ENCODE measurements around the gene ARHGEF19.
"Not testable (repeated sequence)": the region's sequence is repeated elsewhere in the genome, so short reads cannot be mapped to it uniquely, and the experiment has no call there.

Gene ARHGEF19

DNA sequence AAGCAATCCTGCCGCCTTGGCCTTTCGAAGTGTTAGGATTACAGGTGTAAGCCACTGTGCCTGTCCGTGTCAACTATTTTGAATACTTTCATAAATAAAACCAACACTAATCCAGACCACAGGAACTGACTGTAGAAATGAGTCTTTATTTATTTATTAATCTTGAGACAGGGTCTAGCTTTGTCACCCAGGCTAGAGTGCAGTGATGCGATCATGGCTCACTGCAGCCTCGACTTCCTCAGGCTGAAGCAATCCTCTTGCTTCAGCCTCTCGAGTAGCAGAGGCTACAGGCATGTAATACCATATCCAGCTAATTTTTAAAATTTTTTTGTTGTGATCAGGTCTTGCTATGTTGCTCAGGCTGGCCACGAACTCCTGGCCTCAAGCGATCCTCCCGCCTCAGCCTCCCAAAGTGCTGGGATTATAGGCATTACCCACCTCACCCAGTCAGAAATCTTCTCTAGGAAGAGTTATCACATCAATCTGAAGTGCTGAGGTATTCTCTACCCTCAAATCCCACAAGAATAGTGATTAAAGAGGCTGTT is 46.2 kb upstream of the ARHGEF19 start:
- Histone ChIP-seq H4K20me1 (ENCODE audit: control insufficient read depth, insufficient read depth, low read depth, low read length) (no peaks in the 10 kb centered on the region), H3K27me3 (ENCODE audit: control insufficient read depth, low read length) (no peaks in the 10 kb centered on the region), H3K79me2 (ENCODE audit: control insufficient read depth, low read length) (no peaks in the 10 kb centered on the region), H3K9me2 (replicated peaks; ENCODE audit: control insufficient read depth, low read length) (no peaks in the 10 kb centered on the region), H3K4me1 (ENCODE audit: control insufficient read depth, low read length) (no peaks in the 10 kb centered on the region), H3K4me2 (ENCODE audit: low read length) (no peak overlapping the region), H3K36me3 (ENCODE audit: control insufficient read depth, low read length) (peaks cover 29% of the 10 kb centered on the region), H3F3A (ENCODE audit: control insufficient read depth, insufficient read depth) (no peaks in the 10 kb centered on the region), H3K27ac (ENCODE audit: low read depth, low read length) (no peak overlapping the region), H3K4me3 (ENCODE audit: low read length) (no peak overlapping the region), H3K9me3 (ENCODE audit: control insufficient read depth, insufficient read depth, low read length) (no peaks in the 10 kb centered on the region)
- TF ChIP-seq, protein P1, sequence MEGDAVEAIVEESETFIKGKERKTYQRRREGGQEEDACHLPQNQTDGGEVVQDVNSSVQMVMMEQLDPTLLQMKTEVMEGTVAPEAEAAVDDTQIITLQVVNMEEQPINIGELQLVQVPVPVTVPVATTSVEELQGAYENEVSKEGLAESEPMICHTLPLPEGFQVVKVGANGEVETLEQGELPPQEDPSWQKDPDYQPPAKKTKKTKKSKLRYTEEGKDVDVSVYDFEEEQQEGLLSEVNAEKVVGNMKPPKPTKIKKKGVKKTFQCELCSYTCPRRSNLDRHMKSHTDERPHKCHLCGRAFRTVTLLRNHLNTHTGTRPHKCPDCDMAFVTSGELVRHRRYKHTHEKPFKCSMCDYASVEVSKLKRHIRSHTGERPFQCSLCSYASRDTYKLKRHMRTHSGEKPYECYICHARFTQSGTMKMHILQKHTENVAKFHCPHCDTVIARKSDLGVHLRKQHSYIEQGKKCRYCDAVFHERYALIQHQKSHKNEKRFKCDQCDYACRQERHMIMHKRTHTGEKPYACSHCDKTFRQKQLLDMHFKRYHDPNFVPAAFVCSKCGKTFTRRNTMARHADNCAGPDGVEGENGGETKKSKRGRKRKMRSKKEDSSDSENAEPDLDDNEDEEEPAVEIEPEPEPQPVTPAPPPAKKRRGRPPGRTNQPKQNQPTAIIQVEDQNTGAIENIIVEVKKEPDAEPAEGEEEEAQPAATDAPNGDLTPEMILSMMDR (IDR thresholded peaks at IDR 0.05; ENCODE audit: low read depth, low read length, poor library complexity, severe bottlenecking) = no peak
- no peak for TF ChIP-seq EZH2phosphoT487 (IDR thresholded peaks at IDR 0.05; ENCODE audit: borderline replicate concordance, low read length)

DNA sequence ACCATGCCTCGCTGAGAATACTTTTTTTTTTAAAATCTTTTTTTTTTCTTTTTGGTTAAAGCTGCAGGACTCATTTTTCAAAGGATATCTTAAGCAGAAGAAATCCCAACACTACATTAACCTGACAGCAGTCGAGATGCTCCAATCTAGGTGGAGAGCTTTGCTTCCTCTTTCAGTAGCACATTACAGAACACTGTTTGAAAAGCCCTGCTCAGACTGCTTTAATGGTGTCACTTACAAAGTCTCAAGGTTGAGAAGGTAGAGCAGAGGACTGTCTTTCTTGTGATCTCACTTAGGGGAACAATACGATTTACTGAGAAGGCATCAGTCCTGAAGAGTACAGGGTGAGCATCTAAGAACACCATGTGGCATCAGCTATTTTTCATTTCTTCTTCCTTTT is 45.5 kb upstream of the ARHGEF19 start:
- TF ChIP-seq, protein P1 (IDR thresholded peaks at IDR 0.05; ENCODE audit: low read depth, low read length, poor library complexity, severe bottlenecking) = no peak
- TF ChIP-seq EZH2phosphoT487 (IDR thresholded peaks at IDR 0.05; ENCODE audit: borderline replicate concordance, low read length) = no peak
- Histone ChIP-seq H3K4me3 (ENCODE audit: low read length) (no peak overlapping the region), H3K4me2 (ENCODE audit: low read length) (no peak overlapping the region), H3K9me2 (replicated peaks; ENCODE audit: control insufficient read depth, low read length) (no peaks in the 10 kb centered on the region), H3F3A (ENCODE audit: control insufficient read depth, insufficient read depth) (no peaks in the 10 kb centered on the region), H3K27me3 (ENCODE audit: control insufficient read depth, low read length) (no peaks in the 10 kb centered on the region), H3K27ac (ENCODE audit: low read depth, low read length) (no peak overlapping the region), H3K4me1 (ENCODE audit: control insufficient read depth, low read length) (no peaks in the 10 kb centered on the region), H3K79me2 (ENCODE audit: control insufficient read depth, low read length) (no peaks in the 10 kb centered on the region), H3K36me3 (ENCODE audit: control insufficient read depth, low read length) (peaks cover 36% of the 10 kb centered on the region), H4K20me1 (ENCODE audit: control insufficient read depth, insufficient read depth, low read depth, low read length) (no peaks in the 10 kb centered on the region), H3K9me3 (ENCODE audit: control insufficient read depth, insufficient read depth, low read length) (no peaks in the 10 kb centered on the region)

DNA sequence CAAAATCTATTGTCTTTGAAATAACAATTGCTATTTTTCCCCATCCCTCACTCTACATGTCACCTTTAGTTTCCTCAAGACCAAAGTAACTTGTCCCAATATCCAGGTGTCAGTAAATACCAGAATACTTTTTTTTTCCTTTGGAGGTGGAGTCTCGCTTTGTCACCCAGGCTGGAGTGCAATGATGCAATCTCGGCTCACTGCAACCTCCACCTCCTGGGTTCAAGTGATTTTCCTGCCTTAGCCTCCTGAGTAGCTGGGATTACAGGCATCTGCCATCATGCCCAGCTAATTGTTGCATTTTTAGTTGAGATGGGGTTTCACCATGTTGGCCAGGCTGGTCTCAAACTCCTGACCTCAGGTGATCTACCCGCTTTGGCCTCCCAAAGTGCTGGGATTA is 45.1 kb upstream of the ARHGEF19 start:
- H3K27me3 ChIP-seq (ENCODE audit: control insufficient read depth, low read length); H3K4me2 ChIP-seq (ENCODE audit: low read length); H3K4me3 ChIP-seq (ENCODE audit: low read length); H4K20me1 ChIP-seq (ENCODE audit: control insufficient read depth, insufficient read depth, low read depth, low read length); H3K79me2 ChIP-seq (ENCODE audit: control insufficient read depth, low read length); H3K9me2 ChIP-seq (replicated peaks; ENCODE audit: control insufficient read depth, low read length); H3K9me3 ChIP-seq (ENCODE audit: control insufficient read depth, insufficient read depth, low read length); H3K4me1 ChIP-seq (ENCODE audit: control insufficient read depth, low read length); H3F3A ChIP-seq (ENCODE audit: control insufficient read depth, insufficient read depth); H3K27ac ChIP-seq (ENCODE audit: low read depth, low read length): not testable (repeated sequence)
- H3K36me3 ChIP-seq (ENCODE audit: control insufficient read depth, low read length) = peaks cover 40% of the 10 kb centered on the region

DNA sequence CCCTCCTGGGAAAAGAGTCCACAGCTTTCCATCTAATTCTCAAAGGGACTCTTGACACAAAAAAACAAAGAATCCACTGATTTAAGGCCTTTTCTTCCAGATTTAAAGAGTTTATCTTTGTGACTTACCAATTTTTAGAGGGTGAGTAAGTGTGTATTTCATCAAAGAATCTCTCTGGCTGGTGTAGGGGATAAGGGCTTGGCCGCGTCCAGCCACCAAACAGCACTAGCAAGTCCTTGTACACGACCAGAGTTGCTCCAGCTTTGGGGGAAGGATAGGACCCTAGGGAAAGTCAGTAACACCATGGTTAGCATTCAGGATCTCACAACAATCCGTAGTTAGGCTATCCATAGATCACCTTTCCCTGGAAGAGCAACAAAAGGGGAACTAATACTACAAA is 44.0 kb upstream of the ARHGEF19 start:
- Histone ChIP-seq H3K4me2 (ENCODE audit: low read length) (no peak overlapping the region), H3F3A (ENCODE audit: control insufficient read depth, insufficient read depth) (peaks cover 2% of the 10 kb centered on the region; the same call in 1 of the 2 replicates), H3K36me3 (ENCODE audit: control insufficient read depth, low read length) (peaks cover 51% of the 10 kb centered on the region), H3K9me2 (replicated peaks; ENCODE audit: control insufficient read depth, low read length) (no peaks in the 10 kb centered on the region), H4K20me1 (ENCODE audit: control insufficient read depth, insufficient read depth, low read depth, low read length) (no peaks in the 10 kb centered on the region), H3K9me3 (ENCODE audit: control insufficient read depth, insufficient read depth, low read length) (no peaks in the 10 kb centered on the region), H3K79me2 (ENCODE audit: control insufficient read depth, low read length) (no peaks in the 10 kb centered on the region), H3K4me1 (ENCODE audit: control insufficient read depth, low read length) (no peaks in the 10 kb centered on the region), H3K27me3 (ENCODE audit: control insufficient read depth, low read length) (no peaks in the 10 kb centered on the region), H3K4me3 (ENCODE audit: low read length) (no peak overlapping the region), H3K27ac (ENCODE audit: low read depth, low read length) (no peak overlapping the region)
- TF ChIP-seq EZH2phosphoT487 (IDR thresholded peaks at IDR 0.05; ENCODE audit: borderline replicate concordance, low read length) = no peak
- TF ChIP-seq, protein P1 (IDR thresholded peaks at IDR 0.05; ENCODE audit: low read depth, low read length, poor library complexity, severe bottlenecking) = no peak

Data from DOHH2 (cell line).